Stimulated activated CD4-positive, alpha-beta T cell treated with anti-CD3 and anti-CD28 coated beads, Interleukin-1b, Interleukin-23, amount 100 ng/mL, for 1 hour (primary cell): ENCODE results near the gene NFYA.
A peak's percentile ranks its signal among the peaks of the same experiment; 100 is the strongest.

Source experiments
- DNase-seq, 2 donors: peaks; one replicate each; pipeline ENCODE4 v3.0.0-alpha.2; 2020; ENCODE audit warnings: low read depth in 2 of 2

Gene NFYA

GRCh38 chr6:41046084-41046483 is 26.7 kb upstream of the NFYA start:
- DNase-seq, result no peak

- no peak for DNase-seq
Observed at GRCh38 chr6:41047306-41047705, 25.5 kb upstream of the NFYA start.

- DNase-seq, result no peak
Observed at GRCh38 chr6:41047745-41048732, 24.7 kb upstream of the NFYA start.

- no peak for DNase-seq
Observed at GRCh38 chr6:41049521-41049920, 23.3 kb upstream of the NFYA start.

GRCh38 chr6:41049955-41050354 is 22.8 kb upstream of the NFYA start:
- DNase-seq, result no peak

GRCh38 chr6:41050536-41050935 is 22.2 kb upstream of the NFYA start:
- no peak for DNase-seq

- DNase-seq, result no peak
Observed at GRCh38 chr6:41051873-41052272, 20.9 kb upstream of the NFYA start.

GRCh38 chr6:41053041-41053440 is 19.7 kb upstream of the NFYA start, which contains the start of gene APOBEC2:
Gene APOBEC2 (plus strand): TSS chr6:41053202. CDS start chr6:41053348, 146 bp downstream.
- no peak for DNase-seq

GRCh38 chr6:41054511-41054910 is 18.3 kb upstream of the NFYA start:
- no peak for DNase-seq

- no peak for DNase-seq
Observed at GRCh38 chr6:41055149-41055548, 17.6 kb upstream of the NFYA start.

- no peak for DNase-seq
Observed at GRCh38 chr6:41056768-41057490, 15.8 kb upstream of the NFYA start.

GRCh38 chr6:41058783-41059181 is 14.0 kb upstream of the NFYA start:
- no peak for DNase-seq

GRCh38 chr6:41059556-41059955 is 13.2 kb upstream of the NFYA start:
- DNase-seq, result no peak

- DNase-seq, result no peak
Observed at GRCh38 chr6:41061196-41061726, 11.5 kb upstream of the NFYA start.

GRCh38 chr6:41062056-41062455 is 10.7 kb upstream of the NFYA start:
- DNase-seq, result no peak

- DNase-seq, result no peak
Observed at GRCh38 chr6:41063884-41064285, 8.9 kb upstream of the NFYA start.

- no peak for DNase-seq
Observed at GRCh38 chr6:41064841-41065240, 7.9 kb upstream of the NFYA start.

- no peak for DNase-seq
Observed at GRCh38 chr6:41065550-41066026, 7.2 kb upstream of the NFYA start.

- DNase-seq, result peak; percentile 24 to 39
Observed at GRCh38 chr6:41066867-41067304, 5.9 kb upstream of the NFYA start.

- peak in 1 of 2 donors; percentile 29 for DNase-seq
Observed at GRCh38 chr6:41071501-41071922, 1.3 kb upstream of the NFYA start.

GRCh38 chr6:41071923-41072835 is 595 bp upstream of the NFYA start, which contains the start of gene OARD1:
Gene OARD1 (minus strand): TSS chr6:41072356. CDS start chr6:41071634, 722 bp downstream.
- peak; percentile 98 to 99 for DNase-seq
